K562 (cell line): Measurements from ENCODE around the gene EAF1. TPM values are rescaled to one million over a fixed set of nuclear protein-coding genes. Genes with fewer than 3 reads are reported as not detected.

Experiments used
- DACH1 ChIP-seq: fragments of 450-650 bp; IDR thresholded peaks from 2 replicates; pipeline ENCODE4 v1.6.1; 2018; ENCODE audit not compliant: partially characterized antibody
- E2F6 ChIP-seq, 2 experiments: IDR thresholded peaks; 2 replicates each; pipeline ENCODE4 v1.6.1; 2011; ENCODE audit warnings: borderline replicate concordance in 1 of 2, control low read depth in 1 of 2, low read depth in 1 of 2, low read length in 1 of 2, mild to moderate bottlenecking in 1 of 2, mixed read lengths in 1 of 2, moderate library complexity in 1 of 2; ENCODE audit not compliant: insufficient read depth in 1 of 2, insufficient read length in 1 of 2, poor library complexity in 1 of 2, severe bottlenecking in 1 of 2; ENCODE audit errors: extremely low read depth in 1 of 2
- ELF4 ChIP-seq: fragments of 450-650 bp; formaldehyde crosslinking; IDR thresholded peaks from 2 replicates; pipeline ENCODE4 v1.4.0; 2022; ENCODE audit warnings: missing genetic modification characterization
- FOXM1 ChIP-seq, 2 experiments: fragments of 450-650 bp in 1 of 2; sonication (generic) in 1 of 2; formaldehyde crosslinking in 1 of 2; IDR thresholded peaks; 2 replicates each; pipeline versions ENCODE4 v1.6.1 to v1.9.0; 2017 to 2022; ENCODE audit warnings: low read depth in 2 of 2, mild to moderate bottlenecking in 2 of 2, missing genetic modification reagents in 1 of 2, moderate library complexity in 1 of 2
- GMEB1 ChIP-seq: fragments of 250-450 bp; sonication (Bioruptor Pico); IDR thresholded peaks from 2 replicates; pipeline ENCODE4 v1.4.0; 2020; ENCODE audit warnings: mild to moderate bottlenecking
- KHSRP ChIP-seq: fragments of 450-650 bp; IDR thresholded peaks from 2 replicates; pipeline ENCODE4 v1.6.1; 2017
- LARP7 ChIP-seq: fragments of 450-650 bp; IDR thresholded peaks from 2 replicates; pipeline ENCODE4 v1.6.1; 2016
- NCOA1 ChIP-seq: fragments of 450-650 bp; IDR thresholded peaks from 2 replicates; pipeline ENCODE4 v1.6.1; 2016; ENCODE audit warnings: low read depth
- POU5F1 ChIP-seq: fragments of 150-350 bp; IDR thresholded peaks from 2 replicates; pipeline ENCODE4 v1.6.1; 2014; ENCODE audit warnings: borderline replicate concordance, low read length, low read depth, mild to moderate bottlenecking; ENCODE audit not compliant: partially characterized antibody
- PTTG1 ChIP-seq: fragments of 450-650 bp; IDR thresholded peaks from 2 replicates; pipeline ENCODE4 v1.6.1; 2016; ENCODE audit warnings: low read depth, mild to moderate bottlenecking, missing genetic modification characterization, missing compliant biosample characterization
- SFPQ ChIP-seq: fragments of 200-400 bp; formaldehyde crosslinking; IDR thresholded peaks from 2 replicates; pipeline ENCODE4 v1.6.1; 2017; ENCODE audit warnings: mild to moderate bottlenecking, low read depth, low read length, moderate library complexity
- TSHZ1 ChIP-seq: fragments of 250-450 bp; sonication (Bioruptor Pico); IDR thresholded peaks from 2 replicates; pipeline ENCODE4 v1.4.0; 2020; ENCODE audit warnings: mild to moderate bottlenecking, moderate library complexity
- ZC3H4 ChIP-seq: sonication (generic); formaldehyde crosslinking; IDR thresholded peaks from 2 replicates; pipeline ENCODE4 v1.9.0; 2021; ENCODE audit warnings: missing genetic modification reagents, borderline replicate concordance
- ZNF165 ChIP-seq: fragments of 250-450 bp; sonication (Bioruptor Pico); IDR thresholded peaks from 2 replicates; pipeline ENCODE4 v1.4.0; 2020; ENCODE audit warnings: borderline replicate concordance
- ZNF384 ChIP-seq: IDR thresholded peaks from 2 replicates; pipeline ENCODE4 v1.6.1; 2012; ENCODE audit warnings: low read depth, low read length, improper control_type of control experiment
- ZNF395 ChIP-seq: fragments of 200-800 bp; sonication (Bioruptor generic); IDR thresholded peaks from 2 replicates; pipeline ENCODE4 v1.6.1; 2017; ENCODE audit warnings: missing genetic modification characterization, missing compliant biosample characterization
- polyA plus RNA-seq, 8 experiments: library from polyadenylated mRNA; depleted of rRNA in 4 of 8; stranded (reverse) in 5 of 8; unstranded in 3 of 8; fragments of >200 nt; fragmentation: Nextera tagmentation in 2 of 8; fragmentation: Illumina TruSeq in 1 of 8; extraction: Ambion mirVana in 2 of 8; extraction: Trizol in 1 of 8; gene quantifications; 2 replicates each; pipeline versions ENCODE4 v1.2.1 to v1.2.3, GENCODE V29; 2011 to 2014; ENCODE audit warnings: inconsistent platforms in 1 of 8, missing spikeins in 1 of 8
- total RNA-seq, 7 experiments: library from RNA; depleted of rRNA in 6 of 7; stranded (reverse); fragments of >200 nt in 6 of 7; fragmentation: Illumina TruSeq in 2 of 7; extraction: Trizol in 2 of 7; gene quantifications; 2 replicates each; pipeline versions ENCODE4 v1.2.1 to v1.2.3, GENCODE V29; 2011 to 2021; ENCODE audit warnings: low replicate concordance in 1 of 7

The EAF1 gene
- total and polyA plus RNA-seq, 9 of the 15 experiments (the other 6 are each of a cell fraction or from before 2014, with no cell fraction given) = 7.0 to 26.8 (median 20.4) TPM

GRCh38 chr3:15380980-15381890 lies 46.2 kb upstream of the EAF1 start (continued):
- TF ChIP-seq ZNF165 (CRISPR knock-in tag) = peak; percentile 87; the same call in 1 of the 2 replicates
- no peak for TF ChIP-seq LARP7
- TF ChIP-seq SFPQ = no peak
- peak; percentile 16; the same call in 1 of the 2 replicates for TF ChIP-seq ELF4 (CRISPR knock-in tag)
- TF ChIP-seq POU5F1 = no peak
- TF ChIP-seq DACH1 = no peak
- TF ChIP-seq TSHZ1 (CRISPR knock-in tag) = peak; percentile 77
- no peak for TF ChIP-seq ZC3H4 (CRISPR knock-in tag)
- peak; percentile 92 for TF ChIP-seq ZNF395 (CRISPR knock-in tag)
- peak; percentile 89 for TF ChIP-seq PTTG1
- peak; percentile 64 for TF ChIP-seq GMEB1 (CRISPR knock-in tag)
- TF ChIP-seq NCOA1 = no peak
- TF ChIP-seq KHSRP = no peak
- TF ChIP-seq FOXM1 (IDR thresholded peaks at IDR 0.05; ENCODE audit: low read depth) = no peak
- no peak for TF ChIP-seq FOXM1 (CRISPR knock-in tag; IDR thresholded peaks at IDR 0.05; ENCODE audit: low read depth)
- no peak for TF ChIP-seq ZNF384
- no peak for TF ChIP-seq E2F6 (IDR thresholded peaks at IDR 0.05; ENCODE audit: borderline replicate concordance in 1 of 2, extremely low read depth in 1 of 2, insufficient read depth in 1 of 2, insufficient read length in 1 of 2, low read depth in 1 of 2, low read length in 1 of 2, poor library complexity in 1 of 2, severe bottlenecking in 1 of 2)
